GM12892 (cell line): ENCODE data around the gene SPNS2.

Experiments used
- POLR2A ChIP-seq: IDR thresholded peaks from 2 replicates; pipeline ENCODE4 v1.6.1; 2011; ENCODE audit warnings: low read depth, low read length, control low read depth
- POLR2AphosphoS5 ChIP-seq: IDR thresholded peaks from 2 replicates; pipeline ENCODE4 v1.6.1; 2011; ENCODE audit warnings: low read depth, low read length, control low read depth
- TAF1 ChIP-seq: IDR thresholded peaks from 2 replicates; pipeline ENCODE4 v1.6.1; 2011; ENCODE audit warnings: low read depth, mild to moderate bottlenecking, control low read depth, low read length, borderline replicate concordance

DNA sequence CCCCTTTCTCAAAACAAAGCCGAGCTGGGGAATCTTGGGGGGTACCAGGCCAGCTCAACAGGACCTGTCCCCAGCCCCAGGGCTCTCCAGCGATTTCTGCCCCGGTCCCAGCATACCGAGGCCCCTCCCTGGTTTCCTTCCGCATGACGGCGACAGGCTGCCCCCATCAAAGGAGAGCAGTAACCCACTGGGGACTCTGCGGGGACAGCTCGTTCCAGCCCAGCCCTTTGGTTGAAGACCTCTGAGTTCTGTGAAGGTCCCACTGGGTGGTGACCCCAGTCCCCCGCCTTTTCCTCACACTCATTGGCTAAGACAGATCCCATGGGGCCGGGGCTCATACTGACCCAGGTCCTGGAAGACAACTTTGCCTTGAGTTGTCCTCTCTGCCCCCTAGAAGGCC lies 89.7 kb downstream of the SPNS2 start:
- TF ChIP-seq POLR2AphosphoS5 = no peak
- no peak for TF ChIP-seq TAF1
- TF ChIP-seq POLR2A = no peak
